Stimulated activated CD4-positive, alpha-beta T cell treated with anti-CD3 and anti-CD28 coated beads, Interleukin-12 subunit alpha, Interleukin-12 subunit beta, amount 100 ng/mL, for 48 hours (primary cell): ENCODE results near the gene RHBG.
"Not testable (repeated sequence)": the region's sequence is repeated elsewhere in the genome, so short reads cannot be mapped to it uniquely, and the experiment has no call there.

Source experiments
- DNase-seq, 3 donors: peaks; one replicate each; pipeline ENCODE4 v3.0.0-alpha.2; 2020; ENCODE audit warnings: low read depth in 2 of 3, low spot score in 1 of 3

Gene RHBG, protein sequence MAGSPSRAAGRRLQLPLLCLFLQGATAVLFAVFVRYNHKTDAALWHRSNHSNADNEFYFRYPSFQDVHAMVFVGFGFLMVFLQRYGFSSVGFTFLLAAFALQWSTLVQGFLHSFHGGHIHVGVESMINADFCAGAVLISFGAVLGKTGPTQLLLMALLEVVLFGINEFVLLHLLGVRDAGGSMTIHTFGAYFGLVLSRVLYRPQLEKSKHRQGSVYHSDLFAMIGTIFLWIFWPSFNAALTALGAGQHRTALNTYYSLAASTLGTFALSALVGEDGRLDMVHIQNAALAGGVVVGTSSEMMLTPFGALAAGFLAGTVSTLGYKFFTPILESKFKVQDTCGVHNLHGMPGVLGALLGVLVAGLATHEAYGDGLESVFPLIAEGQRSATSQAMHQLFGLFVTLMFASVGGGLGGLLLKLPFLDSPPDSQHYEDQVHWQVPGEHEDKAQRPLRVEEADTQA

DNA sequence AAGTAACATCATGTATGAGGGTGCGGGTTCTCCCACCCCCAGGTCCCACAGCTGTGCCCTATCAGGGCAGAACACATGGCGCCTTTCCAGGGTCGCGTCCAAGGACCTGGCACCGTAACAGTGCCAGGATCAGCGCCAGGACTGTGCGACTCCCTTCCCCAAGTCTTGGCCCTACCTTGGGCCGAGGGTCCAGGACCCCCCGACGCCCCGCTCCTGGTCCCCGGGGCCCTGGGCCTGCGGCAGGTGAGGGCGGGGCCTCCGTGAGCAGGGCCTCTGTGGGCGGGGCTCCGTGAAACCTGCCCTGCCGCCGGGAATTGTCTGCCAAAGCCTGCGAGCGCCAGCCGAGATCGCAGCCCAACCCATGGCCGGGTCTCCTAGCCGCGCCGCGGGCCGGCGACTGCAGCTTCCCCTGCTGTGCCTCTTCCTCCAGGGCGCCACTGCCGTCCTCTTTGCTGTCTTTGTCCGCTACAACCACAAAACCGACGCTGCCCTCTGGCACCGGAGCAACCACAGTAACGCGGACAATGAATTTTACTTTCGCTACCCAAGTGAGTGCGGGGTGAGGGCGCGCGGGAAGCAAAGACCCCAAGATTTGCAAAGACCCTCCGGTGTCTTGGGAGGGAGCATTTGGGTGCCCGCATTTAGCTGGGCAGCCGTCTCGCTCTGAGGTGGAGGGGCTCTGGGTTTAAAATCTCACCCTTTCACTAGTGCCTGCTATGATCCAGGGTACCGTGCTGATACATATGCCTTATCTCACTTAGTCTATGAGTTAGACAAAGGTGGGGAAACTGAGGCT is at the start of gene RHBG:
Gene RHBG (plus strand): TSS at position 323 of the 796 bp plus-strand sequence. CDS start 39 bp downstream, at position 362.
- no peak for DNase-seq

DNA sequence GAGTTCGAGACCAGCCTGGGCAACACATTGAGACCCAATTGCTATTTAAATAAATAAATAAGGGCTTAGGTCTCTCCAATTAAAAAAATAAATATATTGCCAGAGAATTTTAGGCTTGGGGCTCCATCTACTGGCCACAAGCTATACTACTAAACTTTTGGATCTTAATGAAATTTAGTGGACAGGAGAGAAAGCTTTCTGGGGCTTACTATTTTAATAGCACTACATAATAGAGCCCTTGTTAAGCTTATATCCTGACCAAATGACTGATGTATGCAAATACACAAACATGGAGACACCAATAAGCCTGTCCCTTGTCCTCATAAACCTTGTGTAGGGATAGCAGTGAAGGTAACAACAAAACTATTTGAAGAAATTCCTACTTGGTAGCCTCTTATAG is 49.3 kb upstream of the RHBG start:
- DNase-seq = peak in 1 of 3 donors; percentile 28

DNA sequence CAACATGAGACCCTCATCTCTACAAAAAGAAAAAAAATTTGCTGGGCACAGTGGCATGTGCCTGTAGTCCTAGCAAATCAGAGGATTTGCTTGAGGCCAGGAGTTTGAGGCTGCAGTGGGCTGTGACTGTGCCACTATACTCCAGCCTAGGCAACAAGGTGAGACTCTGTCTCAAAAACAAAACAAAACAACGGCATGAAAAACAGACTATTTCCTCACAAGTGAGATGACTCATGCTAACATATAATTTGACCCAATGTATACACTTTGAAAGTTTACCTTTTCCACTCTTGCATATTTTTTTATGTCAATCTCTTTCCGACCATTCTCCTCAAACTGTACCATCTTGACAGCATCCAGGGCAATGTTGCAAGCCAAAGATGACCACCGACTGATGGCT is 48.5 kb upstream of the RHBG start:
- DNase-seq = no peak

DNA sequence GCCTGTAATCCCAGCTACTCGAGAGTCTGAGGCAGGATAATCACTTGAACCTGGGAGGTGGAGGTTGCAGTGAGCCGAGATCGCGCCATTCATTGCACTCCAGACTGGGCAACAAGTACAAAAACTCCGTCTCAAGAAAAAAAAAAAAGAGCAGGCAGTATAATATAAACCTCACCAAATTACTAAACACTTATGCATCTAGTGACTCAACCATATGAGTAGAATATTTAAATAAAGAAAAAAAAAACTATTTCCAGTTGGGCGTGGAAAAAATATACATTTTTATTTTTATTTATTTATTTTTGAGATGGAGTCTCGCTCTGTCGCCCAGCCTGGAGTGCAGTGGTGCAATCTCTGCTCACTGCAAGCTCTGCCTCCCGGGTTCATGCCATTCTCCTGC is 45.8 kb upstream of the RHBG start:
- not testable (repeated sequence) for DNase-seq

DNA sequence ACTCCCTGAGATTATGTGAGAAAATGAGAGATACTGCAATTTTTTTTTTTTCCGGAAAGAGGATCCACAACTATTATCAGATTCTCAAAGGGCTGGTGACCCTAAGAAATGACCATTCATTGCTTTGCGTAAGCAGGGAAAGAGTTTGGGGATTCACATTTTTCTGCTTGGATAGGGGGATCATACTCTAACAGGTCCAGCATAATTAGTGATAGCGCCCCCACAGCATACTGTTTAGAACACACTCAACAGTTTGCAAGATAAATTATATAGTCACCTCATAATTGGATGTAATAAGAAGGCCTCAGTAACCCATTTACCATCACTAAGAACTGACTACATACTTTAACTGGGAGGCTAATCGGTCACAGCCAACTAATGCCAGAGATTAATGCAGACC is 32.8 kb upstream of the RHBG start:
- DNase-seq = no peak

DNA sequence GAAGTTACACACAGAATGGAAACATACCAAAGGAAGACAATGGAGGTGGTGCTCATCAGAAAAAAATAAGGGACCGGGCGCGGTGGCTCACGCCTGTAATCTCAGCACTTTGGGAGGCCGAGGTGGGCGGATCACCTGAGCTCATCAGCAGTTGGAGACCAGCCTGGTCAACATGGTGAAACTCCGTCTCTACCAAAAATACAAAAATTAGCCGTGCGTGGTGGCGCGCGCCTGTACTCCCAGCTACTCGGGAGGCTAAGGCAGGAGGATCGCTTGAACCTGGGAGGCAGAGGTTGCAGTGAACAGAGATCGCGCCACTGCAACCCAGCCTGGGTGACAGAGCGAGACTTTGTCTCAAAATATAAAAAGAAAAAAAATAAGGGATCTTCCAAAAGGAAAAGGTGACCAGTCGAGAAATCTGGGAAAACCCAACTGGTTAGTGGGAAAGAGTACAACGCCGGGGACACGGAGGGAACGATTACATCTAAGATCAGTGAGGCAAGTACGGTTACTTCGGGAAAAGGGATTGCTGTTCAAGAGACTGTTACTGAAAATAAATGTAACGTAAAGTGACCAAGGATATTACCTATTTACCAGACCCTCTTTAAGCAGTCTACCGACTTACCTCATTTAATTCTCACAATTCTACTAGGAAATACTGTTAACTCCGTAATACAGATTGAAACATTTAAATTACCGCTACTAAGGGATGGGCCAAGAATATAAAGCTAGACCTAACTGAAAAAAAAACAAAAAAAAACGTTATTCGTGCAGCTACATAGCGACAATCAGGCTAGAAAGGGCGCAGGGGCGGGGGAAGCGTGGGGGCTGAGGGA is 31.7 kb upstream of the RHBG start:
- DNase-seq = no peak

DNA sequence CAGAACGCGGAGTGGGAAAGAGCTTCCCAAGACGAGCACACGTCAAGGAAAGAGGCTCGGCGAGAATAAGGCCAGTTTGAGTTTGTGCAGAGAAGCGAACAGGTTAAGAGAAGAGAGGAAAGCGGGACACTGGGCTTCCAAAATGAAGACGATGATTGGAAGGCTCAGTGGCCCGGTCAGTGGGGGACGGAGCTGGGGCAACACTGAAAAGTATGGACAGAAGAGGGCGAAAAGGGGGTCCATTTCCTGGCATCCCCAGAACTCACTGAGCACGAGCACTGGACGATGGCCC is 31.2 kb upstream of the RHBG start:
- DNase-seq = no peak

DNA sequence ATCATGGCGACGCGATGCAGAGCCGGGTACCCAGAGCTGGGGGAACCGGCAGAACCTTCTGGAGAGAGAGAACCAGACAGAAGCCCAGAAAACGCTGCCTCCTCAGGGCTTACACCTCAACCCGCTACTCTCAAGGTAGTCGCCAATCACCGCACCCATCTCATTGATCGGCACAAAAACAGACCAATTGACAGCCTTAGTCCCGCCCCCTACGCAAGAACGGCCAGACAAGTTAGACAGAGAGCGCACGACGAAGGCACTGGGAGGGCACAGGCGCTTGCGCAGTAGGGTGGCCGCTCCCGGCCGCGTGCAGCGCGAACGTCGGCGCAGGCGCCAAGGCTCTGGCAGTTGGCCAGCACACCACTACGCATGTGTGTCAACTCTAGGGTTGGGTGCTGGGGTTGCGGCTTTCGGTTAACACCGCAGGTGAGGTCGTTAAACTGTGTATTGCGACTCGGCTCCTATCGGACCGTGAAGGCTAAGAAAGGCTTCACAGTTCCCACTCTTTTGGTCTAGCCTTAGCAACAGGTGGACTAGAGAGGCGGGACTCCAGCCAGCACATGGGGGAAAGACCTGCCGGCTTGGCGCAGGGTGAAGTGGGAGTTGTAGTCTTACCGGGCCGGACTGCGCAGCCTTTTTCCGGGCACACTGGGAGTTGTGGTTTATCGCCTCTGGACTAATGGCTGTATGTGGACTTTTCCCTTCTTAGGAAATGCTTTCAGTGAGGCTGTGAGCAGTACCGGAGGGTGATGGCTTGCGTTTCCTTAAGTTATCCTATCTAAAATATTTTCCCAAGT is 30.6 kb upstream of the RHBG start, which contains the start of the genes CCT3 and TSACC:
Gene CCT3 (minus strand): TSS at position 113 of the 797 bp plus-strand sequence. CDS start 108 bp downstream, at position 5.
Gene TSACC (plus strand): TSS at position 347 of the 797 bp plus-strand sequence. CDS start 1,232 bp downstream, outside the sequence.
- peak; percentile 98 to 100 (median 99) for DNase-seq

DNA sequence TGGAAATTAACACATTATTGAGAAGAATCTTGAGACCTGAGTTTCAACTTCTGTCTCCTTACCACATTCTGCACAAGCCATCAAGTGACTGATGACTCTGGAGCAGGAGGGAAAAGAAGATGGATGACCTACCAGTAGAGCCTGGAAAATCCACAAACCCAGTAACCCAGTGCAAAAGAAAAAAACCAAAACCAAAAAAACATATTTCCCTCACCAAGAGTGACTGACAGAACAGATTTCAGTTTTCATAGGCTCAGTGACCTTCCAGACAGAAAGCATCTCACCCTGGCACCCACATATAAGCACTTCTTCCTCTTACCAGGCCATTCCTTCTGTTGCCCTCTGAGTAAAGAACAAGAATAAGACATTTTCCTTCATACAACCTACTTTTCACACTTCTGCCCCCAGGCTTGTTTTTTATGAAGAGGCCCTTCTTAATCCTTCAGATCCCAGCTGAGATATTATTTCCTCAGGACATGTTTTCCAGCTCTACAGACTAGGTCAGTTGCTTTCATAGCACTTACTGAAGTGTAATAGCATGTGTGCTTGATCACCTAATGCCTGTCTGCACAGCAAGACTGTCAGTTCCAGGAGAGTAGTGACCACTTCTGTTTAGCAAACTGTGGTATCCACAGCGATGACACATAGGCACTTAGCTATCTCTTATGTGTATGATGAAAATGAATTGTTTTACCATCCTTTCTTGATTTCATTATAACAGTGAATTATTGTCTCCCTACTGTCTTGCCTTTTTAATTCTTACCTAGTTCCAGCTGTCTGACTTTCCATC is 26.6 kb upstream of the RHBG start:
- no peak for DNase-seq

DNA sequence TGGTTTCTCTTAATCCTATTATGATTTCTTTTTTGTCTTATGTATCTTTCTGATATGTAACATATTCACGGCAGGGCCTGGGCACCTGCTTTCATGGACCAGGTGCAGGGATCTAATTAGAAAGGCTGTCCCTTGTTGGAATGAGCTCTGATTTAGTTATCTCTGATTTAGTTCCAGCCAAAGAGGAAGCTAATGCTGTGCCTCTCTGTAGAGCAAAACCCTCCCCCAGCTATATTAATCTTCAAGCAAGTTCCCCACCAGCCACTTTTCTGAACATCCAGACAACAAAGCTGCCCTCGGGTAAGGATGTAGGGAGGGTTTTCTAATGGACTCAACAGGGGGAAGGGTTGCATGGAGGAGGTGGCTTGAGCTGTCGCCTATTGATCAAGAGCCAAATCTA is 24.6 kb upstream of the RHBG start:
- no peak for DNase-seq

DNA sequence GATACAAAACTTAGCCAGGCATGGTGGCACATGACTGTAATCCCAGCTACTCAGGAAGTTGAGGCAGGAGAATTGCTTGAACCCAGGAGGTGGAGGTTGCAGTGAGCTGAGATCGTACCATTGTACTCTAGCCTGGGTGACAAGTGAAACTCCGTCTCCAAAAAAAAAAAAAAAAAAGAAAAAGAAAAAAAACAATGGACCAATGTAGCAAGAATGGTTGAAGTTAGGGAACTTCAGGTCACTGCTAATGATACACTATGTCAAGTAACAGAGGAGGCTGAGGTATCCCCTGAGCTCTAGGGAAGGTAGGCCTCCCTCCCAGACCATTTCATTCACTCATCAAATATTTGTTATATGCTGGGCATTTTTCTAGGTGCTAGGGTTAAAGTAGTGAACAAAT is 23.0 kb upstream of the RHBG start:
- DNase-seq = not testable (repeated sequence)

DNA sequence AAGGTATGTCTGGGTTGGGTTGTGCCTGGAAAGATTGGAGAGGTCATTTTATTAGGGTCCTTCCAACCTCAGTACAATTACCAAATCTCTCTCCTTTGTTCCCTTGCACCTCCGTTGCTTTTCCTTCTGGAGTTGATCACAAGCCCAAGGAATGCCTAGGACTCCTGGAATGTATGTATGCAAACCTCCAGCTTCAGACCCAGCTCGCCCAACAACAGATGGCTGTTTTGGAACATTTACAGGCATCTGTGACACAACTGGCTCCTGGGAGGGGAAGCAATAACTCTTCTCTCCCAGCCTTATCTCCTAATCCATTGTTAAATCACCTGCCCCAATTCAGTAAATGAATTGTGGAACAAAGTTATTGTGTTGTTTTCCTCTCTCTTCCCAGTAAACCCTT is 22.4 kb upstream of the RHBG start:
- no peak for DNase-seq

DNA sequence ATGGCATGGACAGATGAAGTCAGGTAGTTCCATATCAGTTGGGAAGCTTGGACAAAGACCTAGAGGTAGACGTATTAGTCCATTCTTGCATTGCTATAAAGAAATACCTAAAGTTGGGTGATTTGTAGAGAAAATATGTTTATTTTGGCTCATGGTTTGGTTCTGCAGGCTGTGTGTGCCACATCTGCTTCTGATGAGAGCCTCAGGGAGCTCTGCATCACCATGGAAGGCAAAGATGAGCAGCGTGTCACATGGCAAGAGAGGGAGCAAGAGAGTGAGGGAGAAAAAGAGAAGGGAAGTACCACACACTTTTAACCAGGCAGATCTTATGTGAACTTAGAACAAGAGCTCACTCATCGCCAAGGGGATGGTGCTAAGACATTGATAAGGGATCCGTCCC is 21.7 kb upstream of the RHBG start:
- DNase-seq = no peak

DNA sequence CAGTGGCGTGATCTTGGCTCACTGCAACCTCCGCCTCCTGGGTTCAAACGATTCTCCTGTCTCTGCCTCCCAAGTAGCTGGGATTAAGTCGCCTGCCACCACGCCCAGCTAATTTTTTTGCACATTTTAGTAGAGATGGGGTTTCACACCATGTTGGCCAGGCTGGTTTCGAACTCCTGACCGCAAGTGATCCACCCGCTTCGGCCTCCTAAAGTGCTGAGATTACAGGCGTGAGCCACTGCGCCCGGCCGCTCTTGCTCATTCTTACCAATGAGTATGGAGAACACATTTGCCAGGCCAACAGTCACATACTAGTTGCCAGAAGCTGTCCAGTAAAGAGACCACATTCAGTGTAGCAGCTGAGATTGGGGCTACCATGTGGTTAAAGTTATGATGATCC is 16.5 kb upstream of the RHBG start:
- DNase-seq = not testable (repeated sequence)

DNA sequence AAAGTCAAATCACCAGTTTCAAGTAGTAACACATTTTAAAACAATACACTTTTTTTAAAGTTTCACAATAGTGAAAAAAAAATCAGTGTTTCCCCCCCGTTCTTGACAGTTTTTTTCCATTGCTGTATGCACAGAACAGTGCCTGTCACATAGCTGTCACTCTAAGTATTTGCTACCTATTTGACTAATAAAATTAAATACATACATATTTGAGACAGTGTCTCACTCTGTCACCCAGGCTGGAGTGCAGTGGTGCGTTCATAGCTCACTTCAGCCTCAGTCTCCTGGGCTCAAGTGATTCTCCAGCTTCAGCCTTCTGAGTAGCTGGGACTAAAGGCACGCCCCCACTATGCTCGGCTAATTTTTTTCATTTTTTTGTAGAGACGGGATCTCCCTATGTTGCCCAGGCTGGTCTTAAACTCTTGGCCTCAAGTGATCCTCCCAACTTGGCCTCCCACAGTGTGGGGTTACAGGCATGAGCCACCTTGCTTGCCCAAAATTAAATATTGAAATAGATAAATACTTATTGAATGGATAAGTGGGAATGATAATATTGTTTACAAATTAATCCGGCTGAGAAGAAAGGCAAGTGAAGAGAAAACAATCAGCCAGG is 12.6 kb upstream of the RHBG start:
- no peak for DNase-seq

DNA sequence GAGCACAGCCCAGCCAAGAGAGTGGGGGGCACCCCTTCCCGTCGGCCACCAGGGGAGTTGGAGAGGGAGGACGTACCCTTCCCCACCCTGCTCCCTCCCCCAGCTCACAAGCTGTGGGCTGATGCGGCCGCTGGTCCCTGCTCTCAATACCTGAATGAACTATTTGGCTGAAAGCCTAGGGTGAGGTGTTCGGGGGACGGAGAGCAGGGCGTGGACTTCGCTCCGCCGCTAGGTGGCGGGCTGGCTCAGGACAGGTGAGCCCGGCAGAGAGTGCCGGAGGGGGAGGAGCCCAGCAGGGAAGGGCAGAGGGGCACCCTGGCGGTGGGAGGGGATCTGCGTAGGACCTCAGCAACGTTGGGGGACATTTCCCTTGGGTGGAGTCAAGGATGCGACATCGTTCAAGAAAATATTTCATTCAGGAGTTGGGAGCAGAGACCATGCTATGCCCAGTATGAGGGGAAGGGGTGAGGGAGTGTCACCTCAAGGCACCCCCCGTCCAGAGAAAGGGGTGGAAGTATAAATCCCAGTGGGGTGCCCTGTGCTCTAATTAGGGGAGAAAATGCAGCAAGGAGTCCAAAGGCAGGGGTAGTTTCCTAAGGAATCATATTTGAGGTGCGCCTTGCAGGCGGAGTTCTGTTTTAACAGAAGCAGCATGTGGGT is 12.0 kb upstream of the RHBG start:
- peak; percentile 30 to 46 (median 43) for DNase-seq

DNA sequence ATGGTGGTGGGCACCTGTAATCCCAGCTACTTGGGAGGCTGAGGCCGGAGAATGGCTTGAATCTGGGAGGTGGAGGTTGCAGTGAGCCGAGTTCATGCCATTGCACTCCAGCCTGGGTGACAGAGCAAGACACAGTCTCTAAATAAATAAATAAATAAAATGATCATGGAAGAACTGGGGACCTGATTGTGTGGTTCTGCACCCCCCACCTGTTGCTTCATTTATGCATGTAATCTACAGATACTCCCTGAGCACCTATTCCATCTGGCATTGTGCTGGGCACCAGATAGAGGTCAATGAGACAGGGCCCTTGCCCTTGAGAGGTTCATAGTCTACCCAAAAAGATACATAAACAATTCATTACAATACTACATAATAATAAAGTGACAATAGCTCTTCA is 11.0 kb upstream of the RHBG start:
- no peak for DNase-seq

DNA sequence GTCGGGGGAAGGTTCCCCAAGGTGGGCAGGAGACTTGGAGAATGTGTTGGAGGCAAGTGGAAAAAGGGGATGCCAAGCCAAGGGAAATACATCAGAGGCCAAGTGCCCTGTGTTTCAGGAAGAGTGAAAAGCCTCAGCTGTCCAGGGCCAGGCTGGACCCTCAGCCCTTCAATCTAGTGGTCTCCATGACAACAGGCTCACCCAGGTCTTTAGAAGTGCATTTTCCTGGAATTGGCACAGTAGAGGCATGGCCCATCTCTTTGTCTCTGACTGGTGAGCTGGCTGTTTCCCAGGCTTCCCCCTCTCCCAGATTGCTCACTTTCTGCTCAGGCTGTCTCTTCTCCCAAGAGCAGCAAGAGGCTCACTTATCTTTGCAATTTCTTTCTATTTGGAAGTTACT is 10.4 kb upstream of the RHBG start:
- no peak for DNase-seq

DNA sequence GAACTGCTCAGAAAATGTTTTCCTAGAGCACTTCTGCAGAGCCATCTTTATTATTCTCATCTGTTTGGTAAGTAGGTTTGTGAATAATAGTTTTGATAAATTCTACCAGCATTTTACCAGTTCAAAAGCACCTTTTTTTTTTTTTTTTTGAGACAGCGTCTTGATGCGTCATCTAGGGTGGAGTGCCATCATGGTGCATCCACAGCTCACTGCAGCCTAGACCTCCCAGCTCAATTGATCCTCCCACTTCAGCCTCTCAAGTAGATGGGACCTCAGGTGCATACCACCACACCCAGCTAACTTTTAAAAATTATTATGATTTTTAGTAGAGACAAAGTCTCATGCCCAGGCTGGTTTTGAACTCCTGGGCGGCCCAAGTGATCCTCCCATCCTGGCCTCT is 9.8 kb upstream of the RHBG start:
- DNase-seq = no peak
